Fibroblast of peridontal ligament (primary cell): ENCODE data around the gene PRELID2.
A peak's percentile ranks its signal among the peaks of the same experiment; 100 is the strongest.

Experiments
- DNase-seq: peaks from one replicate; pipeline ENCODE4 v3.0.0-alpha.2; 2010; ENCODE audit errors: extremely low read depth

The PRELID2 gene

DNA sequence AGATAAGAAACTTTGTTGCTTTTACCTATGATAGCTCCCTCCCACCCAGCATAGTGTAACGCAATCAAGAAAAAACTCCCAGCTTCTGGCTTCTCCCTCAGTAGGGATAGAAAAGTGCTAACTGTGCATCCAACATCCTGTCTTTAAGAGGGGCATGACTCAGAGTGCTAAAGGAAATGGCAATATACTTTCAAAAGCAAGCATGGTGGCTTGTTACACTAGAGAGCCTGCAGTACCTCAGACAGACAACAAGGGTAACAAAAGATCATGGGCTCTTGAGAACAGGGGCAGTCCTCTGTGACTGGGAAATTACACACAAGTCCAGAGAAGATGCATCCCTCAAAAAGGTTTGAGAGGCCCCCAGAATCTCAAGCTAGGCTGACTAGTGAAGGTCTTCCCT lies 37.8 kb downstream of the PRELID2 start:
- DNase-seq = no peak

- DNase-seq = no peak
These were observed 38.8 kb downstream of the PRELID2 start for GRCh38 chr5:145796318-145796717.

DNA sequence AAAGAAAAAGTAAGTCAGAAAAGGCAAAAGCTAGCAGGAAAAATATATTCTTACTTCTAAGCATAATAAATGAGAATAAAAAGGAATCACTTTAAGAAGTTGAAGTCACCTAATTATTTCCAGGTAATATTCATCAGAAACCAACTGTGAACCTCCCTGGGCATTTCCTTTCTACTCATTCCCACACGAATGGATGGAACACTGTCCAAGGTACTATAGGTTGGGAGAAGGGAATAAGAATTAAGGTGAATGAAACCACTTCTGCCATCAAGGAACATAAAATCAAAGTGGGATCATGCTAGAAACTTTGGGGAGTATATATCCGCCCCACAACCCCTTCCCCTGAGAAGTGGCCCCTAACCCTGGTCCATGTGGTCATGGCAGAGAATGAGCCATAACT lies 41.6 kb downstream of the PRELID2 start:
- no peak for DNase-seq

GRCh38 chr5:145792840-145793239 lies 42.3 kb downstream of the PRELID2 start:
- no peak for DNase-seq

- no peak for DNase-seq
These were observed 43.3 kb downstream of the PRELID2 start for GRCh38 chr5:145791866-145792265.

- peak; percentile 22 for DNase-seq
These were observed 47.1 kb downstream of the PRELID2 start for GRCh38 chr5:145787996-145788395.

DNA sequence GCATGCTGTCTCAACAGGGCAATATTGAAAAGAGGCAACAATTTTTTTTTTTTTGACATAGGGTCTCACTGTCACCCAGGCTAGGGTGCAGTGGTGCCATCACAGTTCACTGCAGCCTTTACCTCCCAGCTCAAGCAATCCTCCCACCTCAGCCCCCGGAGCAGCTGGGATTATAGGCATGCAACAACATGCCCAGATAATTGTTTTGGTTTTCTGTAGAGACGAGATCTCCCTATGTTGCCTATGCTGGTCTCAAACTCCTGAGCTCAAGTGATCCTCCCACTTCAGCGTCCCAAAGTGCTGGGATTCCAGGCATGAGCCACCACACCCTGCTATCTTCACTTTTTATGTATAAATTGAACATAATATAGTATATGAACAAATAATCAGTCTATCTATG lies 47.6 kb downstream of the PRELID2 start:
- no peak for DNase-seq

GRCh38 chr5:145787001-145787400 lies 48.1 kb downstream of the PRELID2 start:
- no peak for DNase-seq

DNA sequence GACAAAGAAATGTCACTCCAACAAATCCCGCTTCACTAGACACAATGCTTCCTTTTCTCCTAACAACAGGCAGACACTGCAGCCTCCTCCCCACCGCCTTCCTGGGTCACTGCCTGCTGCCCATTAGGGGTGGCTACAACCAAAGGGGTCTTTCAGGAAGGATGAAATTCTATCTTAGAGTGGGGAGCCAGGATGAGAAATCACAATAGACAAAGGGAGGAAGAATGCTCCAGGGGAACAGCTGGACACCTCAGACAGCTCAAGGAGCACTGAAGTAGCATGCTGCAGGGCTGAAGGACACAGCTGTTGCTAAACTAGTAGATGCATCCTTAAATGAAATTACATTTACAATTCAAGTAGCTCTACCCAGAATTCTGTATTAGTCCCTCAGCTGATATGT lies 54.2 kb downstream of the PRELID2 start:
- DNase-seq = no peak

GRCh38 chr5:145778144-145778900 lies 56.8 kb downstream of the PRELID2 start:
- no peak for DNase-seq

DNA sequence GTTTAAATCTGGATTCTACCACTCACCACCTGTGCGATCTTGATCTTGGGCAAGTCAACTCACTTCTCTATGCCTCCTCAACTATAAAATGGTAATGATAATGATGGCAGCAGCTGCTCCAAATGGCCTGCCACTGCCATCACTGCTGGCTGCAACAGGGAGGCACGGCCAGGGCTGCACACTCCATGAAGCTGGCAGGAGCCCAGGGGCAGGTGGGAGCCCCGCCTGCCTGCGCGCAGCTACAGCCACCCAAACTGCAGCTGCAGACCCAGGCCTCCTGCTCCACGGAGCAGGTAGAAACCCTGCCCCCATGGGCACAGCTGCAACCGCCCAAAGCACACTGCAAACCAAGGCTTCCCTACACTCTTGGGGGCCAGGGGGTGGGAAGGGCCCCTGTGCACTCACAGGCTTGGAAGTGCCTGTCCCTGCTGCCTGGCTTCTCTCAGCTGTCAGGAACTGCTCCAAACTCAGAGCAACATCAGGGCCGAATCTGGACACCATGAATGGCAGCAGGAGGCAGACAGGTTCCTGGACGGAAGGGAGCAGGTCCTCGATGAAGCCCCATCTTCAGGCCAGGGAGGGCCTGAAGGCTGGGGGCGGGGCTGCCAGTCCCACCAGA lies 57.6 kb downstream of the PRELID2 start:
- no peak for DNase-seq

DNA sequence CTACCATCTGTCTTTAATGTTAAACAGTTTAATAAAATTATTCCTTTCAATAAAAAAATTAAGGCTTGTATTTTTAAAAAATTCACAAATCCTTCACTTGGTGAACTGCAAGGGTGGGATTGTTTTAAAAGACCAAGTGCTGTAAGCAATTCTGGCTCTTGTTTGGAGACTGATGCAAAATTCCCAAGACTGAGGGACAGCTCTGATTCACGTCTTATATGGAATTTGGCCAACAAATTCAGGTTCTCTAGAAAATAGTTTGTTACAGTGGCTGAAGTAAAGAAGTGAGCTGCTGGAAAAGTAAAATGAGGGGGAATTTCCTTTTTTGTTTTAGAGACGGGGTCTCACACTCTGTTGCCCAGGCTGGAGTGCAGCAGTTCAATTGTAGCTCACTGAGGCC lies 58.3 kb downstream of the PRELID2 start:
- peak; percentile 41 for DNase-seq

- DNase-seq = peak; percentile 90
These were observed 59.2 kb downstream of the PRELID2 start for GRCh38 chr5:145775893-145776444.

DNA sequence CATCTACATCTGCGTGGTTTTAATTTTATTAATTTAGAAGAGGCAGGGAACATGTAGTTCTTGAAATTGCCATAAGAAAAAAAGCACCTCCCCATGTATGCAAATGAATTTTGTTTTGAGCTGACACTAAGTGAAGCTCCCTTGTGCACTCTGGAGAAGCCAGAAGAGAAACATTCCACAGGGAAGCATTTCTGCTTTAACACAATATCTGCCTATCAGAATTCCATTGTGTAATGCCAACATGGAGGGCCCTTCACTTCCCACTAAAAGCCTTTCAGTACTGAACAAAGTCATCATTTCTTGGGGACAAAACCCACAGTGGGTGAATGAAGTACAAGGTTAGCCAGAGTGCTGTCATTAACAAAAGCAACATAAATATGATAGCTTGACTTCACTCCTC lies 59.7 kb downstream of the PRELID2 start:
- DNase-seq = peak; percentile 23

GRCh38 chr5:145774442-145774841 lies 60.7 kb downstream of the PRELID2 start:
- no peak for DNase-seq

DNA sequence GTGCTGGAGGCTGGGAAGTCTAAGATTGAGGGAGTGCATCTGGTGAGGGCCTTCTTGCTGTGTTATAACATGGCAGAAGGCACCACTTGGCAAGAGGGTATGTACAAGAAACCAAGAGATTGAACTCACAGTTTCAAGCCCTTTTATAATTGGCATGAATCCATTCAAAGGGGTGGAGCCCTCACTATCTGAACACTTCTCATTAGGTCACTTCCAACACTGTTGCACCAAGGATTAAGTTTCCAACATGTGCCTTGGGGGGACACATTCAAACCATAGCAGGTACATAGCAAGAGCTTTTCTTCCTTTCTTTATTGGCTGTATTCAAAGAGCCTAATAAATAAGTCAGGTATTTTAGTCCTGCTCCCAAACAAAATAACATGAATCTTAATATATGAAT lies 62.7 kb downstream of the PRELID2 start:
- no peak for DNase-seq

- no peak for DNase-seq
These were observed 66.3 kb downstream of the PRELID2 start for GRCh38 chr5:145768863-145769262.

DNA sequence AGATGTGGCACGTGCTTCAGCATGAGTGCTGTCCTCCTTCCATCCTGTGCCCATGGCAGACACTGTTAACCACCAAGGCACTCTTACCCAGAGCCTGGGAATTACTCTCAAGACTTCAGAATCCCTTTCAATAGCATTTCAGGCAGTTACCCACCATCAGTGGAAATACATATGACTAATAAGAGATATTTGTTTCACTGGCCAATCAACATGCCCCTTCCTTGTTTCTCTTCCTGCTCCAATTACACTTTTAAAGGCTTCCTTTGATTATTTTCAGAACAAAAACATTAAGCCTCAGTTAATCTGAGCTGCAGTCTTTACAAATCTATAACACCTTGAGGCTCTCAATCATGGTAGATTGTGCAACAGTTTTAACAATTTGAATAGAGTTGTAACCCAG lies 70.8 kb downstream of the PRELID2 start:
- DNase-seq = no peak

DNA sequence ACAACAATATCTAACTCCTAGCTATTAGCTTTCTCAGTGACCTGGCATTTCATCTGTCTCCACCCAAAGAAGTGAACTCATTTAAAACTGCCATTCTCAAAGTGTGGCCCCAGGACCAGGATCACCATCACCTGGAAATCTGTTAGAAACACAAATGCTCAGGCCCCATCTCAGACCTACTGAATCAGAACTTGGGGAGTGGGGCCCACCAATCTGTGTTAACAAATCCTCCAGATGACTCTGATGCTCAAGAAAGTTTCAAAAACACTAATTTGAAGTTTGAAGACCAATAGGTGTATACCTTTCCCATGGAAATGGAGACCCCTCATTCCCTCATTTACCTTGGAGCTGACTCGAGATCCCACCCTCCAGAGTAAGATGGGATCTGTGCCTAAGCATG lies 72.3 kb downstream of the PRELID2 start:
- no peak for DNase-seq

DNA sequence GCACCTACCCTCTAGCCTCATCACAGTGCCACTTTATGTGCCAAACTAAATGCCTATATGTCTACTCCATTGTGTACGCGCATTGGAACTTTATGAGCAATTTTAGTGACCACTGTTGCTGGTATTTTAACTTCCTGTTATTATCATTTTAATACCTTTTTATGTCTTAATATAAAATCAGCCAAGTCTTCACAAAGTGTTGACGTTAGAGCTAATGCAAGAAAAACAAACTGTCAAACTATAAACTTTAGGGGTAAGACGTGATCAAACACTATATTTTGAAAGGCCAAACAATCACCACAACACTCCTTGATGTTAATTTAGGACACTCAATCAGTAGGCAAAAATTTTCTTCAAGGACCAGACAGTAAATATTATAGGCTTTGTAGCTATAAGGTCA lies 73.9 kb downstream of the PRELID2 start:
- DNase-seq = no peak

DNA sequence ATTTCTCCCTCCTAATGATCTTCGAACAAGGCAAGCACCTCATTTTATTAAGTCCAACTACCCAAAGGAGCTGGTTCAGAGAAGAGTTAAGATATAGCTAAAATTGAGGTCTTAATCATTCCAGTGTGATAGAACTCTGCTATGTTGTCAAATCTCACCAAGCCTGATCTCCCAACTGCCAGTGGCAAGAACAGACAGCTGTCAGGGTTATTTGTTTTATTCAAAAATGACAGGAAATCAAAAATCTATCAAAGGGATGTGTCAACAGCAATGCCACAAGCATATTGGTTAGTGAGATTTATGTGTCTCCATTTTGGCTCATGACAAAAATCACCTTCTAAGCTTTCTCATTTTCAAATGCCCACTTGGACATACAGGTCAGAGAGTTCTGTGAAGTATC lies 74.5 kb downstream of the PRELID2 start:
- no peak for DNase-seq

DNA sequence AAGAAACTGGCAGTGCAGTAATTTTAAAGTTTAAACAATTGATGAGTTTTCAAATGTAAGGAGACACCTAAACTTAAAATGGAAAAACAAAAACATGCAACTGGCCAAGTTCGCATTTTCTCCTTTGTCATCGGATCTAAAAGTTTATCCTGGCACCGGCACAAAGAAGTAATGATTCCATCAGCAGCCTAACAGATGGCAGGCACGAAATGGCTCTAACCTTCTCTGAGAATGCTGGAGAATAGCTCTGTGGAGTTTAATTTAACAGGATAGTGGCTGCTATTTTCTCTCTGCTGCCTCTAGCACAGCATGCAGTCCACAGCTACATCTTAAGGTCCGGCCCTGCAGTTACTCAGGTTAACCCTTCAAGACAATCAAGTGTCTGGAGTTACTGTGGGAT lies 82.2 kb downstream of the PRELID2 start:
- peak; percentile 73 for DNase-seq

GRCh38 chr5:145752534-145752933 lies 82.6 kb downstream of the PRELID2 start:
- no peak for DNase-seq
